Right atrium auricular region (tissue), 2 donors: ENCODE results near the gene HORMAD2. TPM values are rescaled to one million over a fixed set of nuclear protein-coding genes. Genes with fewer than 3 reads are reported as not detected.

ENCODE experiments used
- DNase-seq: peaks from one replicate; pipeline ENCODE4 v3.0.0-alpha.2; 2019; ENCODE audit warnings: low spot score
- H3K27ac ChIP-seq, 2 donors: fragments of 200-600 bp; sonication (generic); 1 replicate in 1 of 2; 2 replicates in 1 of 2; pipeline ENCODE4 v1.5.1; 2016 to 2019
- H3K27me3 ChIP-seq, 2 donors: fragments of 200-600 bp; sonication (generic); one replicate each; pipeline versions ENCODE4 v1.5.1 to v1.6.0; 2017 to 2019
- H3K36me3 ChIP-seq: fragments of 200-600 bp; sonication (generic); one replicate; pipeline ENCODE4 v1.5.1; 2016
- H3K4me1 ChIP-seq, 2 donors: fragments of 200-600 bp; sonication (generic); one replicate each; pipeline versions ENCODE4 v1.5.1 to v1.6.0; 2017 to 2019
- H3K4me3 ChIP-seq, 2 donors: fragments of 200-600 bp; sonication (generic); 1 replicate in 1 of 2; 2 replicates in 1 of 2; pipeline ENCODE4 v1.5.1; 2017 to 2019; ENCODE audit warnings: mild to moderate bottlenecking in 1 of 2, moderate library complexity in 1 of 2
- H3K9me3 ChIP-seq, 2 donors: fragments of 200-600 bp; sonication (generic); one replicate each; pipeline ENCODE4 v1.5.1; 2019
- CTCF ChIP-seq, 2 donors: fragments of 200-600 bp; sonication (generic); IDR thresholded peaks; one replicate each; pipeline ENCODE4 v1.5.1; 2019; ENCODE audit warnings: antibody characterized with exemption in 2 of 2
- total RNA-seq, 2 donors: library from RNA; depleted of rRNA; stranded (reverse); fragments of >200 nt; gene quantifications; one replicate each; pipeline ENCODE4 v1.1.0, GENCODE V29; 2016

Gene HORMAD2
- total RNA-seq, 2 donors from 2014 or later, result not detected

GRCh38 chr22:30116362-30117117, 36.3 kb downstream of the HORMAD2 start:
- no peaks in the 10 kb centered on the region for H3K9me3 ChIP-seq
- H3K36me3 ChIP-seq, result no peaks in the 10 kb centered on the region
- H3K4me1 ChIP-seq, result no peaks in the 10 kb centered on the region
- no peak overlapping the region for H3K27ac ChIP-seq
- no peaks in the 10 kb centered on the region for H3K27me3 ChIP-seq
- no peak overlapping the region for H3K4me3 ChIP-seq
- DNase-seq, result no peak
- no peak for TF ChIP-seq CTCF (IDR thresholded peaks at IDR 0.05)

GRCh38 chr22:30117256-30117655, 37.0 kb downstream of the HORMAD2 start:
- TF ChIP-seq CTCF (IDR thresholded peaks at IDR 0.05), result no peak

GRCh38 chr22:30118291-30118690, 38.0 kb downstream of the HORMAD2 start:
- H3K27ac ChIP-seq, result no peak overlapping the region
- no peak for DNase-seq
- no peaks in the 10 kb centered on the region for H3K27me3 ChIP-seq
- no peak for TF ChIP-seq CTCF (IDR thresholded peaks at IDR 0.05)
- H3K4me1 ChIP-seq, result no peaks in the 10 kb centered on the region
- no peaks in the 10 kb centered on the region for H3K9me3 ChIP-seq
- H3K36me3 ChIP-seq, result no peaks in the 10 kb centered on the region
- no peak overlapping the region for H3K4me3 ChIP-seq

More at GRCh38 chr22:30117256-30117655, 37.0 kb downstream of the HORMAD2 start:
- Histone ChIP-seq H3K27ac (no peak overlapping the region), H3K36me3 (no peaks in the 10 kb centered on the region), H3K9me3 (no peaks in the 10 kb centered on the region), H3K4me3 (no peak overlapping the region), H3K27me3 (no peaks in the 10 kb centered on the region), H3K4me1 (no peaks in the 10 kb centered on the region)
- no peak for DNase-seq

- Histone ChIP-seq H3K27ac (no peak overlapping the region), H3K27me3 (no peaks in the 10 kb centered on the region), H3K9me3 (no peaks in the 10 kb centered on the region), H3K4me1 (no peaks in the 10 kb centered on the region), H3K36me3 (no peaks in the 10 kb centered on the region), H3K4me3 (no peak overlapping the region)
- no peak for DNase-seq
- no peak for TF ChIP-seq CTCF (IDR thresholded peaks at IDR 0.05)
Observed at GRCh38 chr22:30121960-30122359, 41.7 kb downstream of the HORMAD2 start.

GRCh38 chr22:30123463-30123862, 43.2 kb downstream of the HORMAD2 start:
- no peak overlapping the region for H3K4me3 ChIP-seq
- no peaks in the 10 kb centered on the region for H3K4me1 ChIP-seq
- TF ChIP-seq CTCF (IDR thresholded peaks at IDR 0.05), result no peak
- DNase-seq, result no peak
- H3K27me3 ChIP-seq, result no peaks in the 10 kb centered on the region
- no peaks in the 10 kb centered on the region for H3K9me3 ChIP-seq
- no peak overlapping the region for H3K27ac ChIP-seq
- H3K36me3 ChIP-seq, result no peaks in the 10 kb centered on the region

GRCh38 chr22:30127749-30128166, 47.5 kb downstream of the HORMAD2 start:
- no peaks in the 10 kb centered on the region for H3K36me3 ChIP-seq
- H3K27me3 ChIP-seq, result no peaks in the 10 kb centered on the region
- H3K27ac ChIP-seq, result no peak overlapping the region
- H3K9me3 ChIP-seq, result no peaks in the 10 kb centered on the region
- no peak overlapping the region for H3K4me3 ChIP-seq
- no peak for TF ChIP-seq CTCF (IDR thresholded peaks at IDR 0.05)
- no peak for DNase-seq
- no peaks in the 10 kb centered on the region for H3K4me1 ChIP-seq
